Tibial nerve (tissue), 4 donors: ENCODE results near the gene FALEC. TPM values are rescaled to one million over a fixed set of nuclear protein-coding genes. Genes with fewer than 3 reads are reported as not detected.
A peak's percentile ranks its signal among the peaks of the same experiment; 100 is the strongest.

ENCODE experiments used
- DNase-seq, 2 donors: peaks; one replicate each; pipeline ENCODE4 v3.0.0-alpha.2; 2019; ENCODE audit warnings: low spot score in 2 of 2
- H3K27ac ChIP-seq, 4 donors: fragments of 200-600 bp; sonication (generic) in 3 of 4; one replicate each; pipeline ENCODE4 v1.5.1; 2017 to 2019; ENCODE audit warnings: mild to moderate bottlenecking in 1 of 4
- H3K27me3 ChIP-seq, 2 donors: fragments of 200-600 bp; sonication (generic) in 1 of 2; one replicate each; pipeline versions ENCODE4 v1.5.1 to v1.6.0; 2017 to 2019
- H3K36me3 ChIP-seq, 3 donors: fragments of 200-600 bp; sonication (generic); one replicate each; pipeline ENCODE4 v1.5.1; 2018 to 2019
- H3K4me1 ChIP-seq, 4 donors: fragments of 200-600 bp; sonication (generic) in 3 of 4; one replicate each; pipeline ENCODE4 v1.5.1; 2017 to 2019
- H3K4me3 ChIP-seq, 4 donors: fragments of 200-600 bp; sonication (generic) in 3 of 4; one replicate each; pipeline ENCODE4 v1.5.1; 2017 to 2019; ENCODE audit warnings: mild to moderate bottlenecking in 1 of 4, moderate library complexity in 1 of 4
- H3K9me3 ChIP-seq, 4 donors: fragments of 200-600 bp; sonication (generic) in 3 of 4; one replicate each; pipeline ENCODE4 v1.5.1; 2017 to 2019
- EP300 ChIP-seq, 2 donors: sonication (generic); formaldehyde crosslinking; IDR thresholded peaks; one replicate each; pipeline ENCODE4 v1.6.1; 2017; ENCODE audit warnings: antibody characterized with exemption in 2 of 2, mild to moderate bottlenecking in 1 of 2
- POLR2A ChIP-seq, 2 donors: fragments of 450-650 bp; IDR thresholded peaks; one replicate each; pipeline ENCODE4 v1.6.1; 2017; ENCODE audit warnings: antibody characterized with exemption in 2 of 2, mild to moderate bottlenecking in 2 of 2, moderate library complexity in 2 of 2
- WGBS, 2 donors: methylation state at CpG; one replicate each; pipeline ENCODE4 v1.1.5; 2018; 5-methylcytosine and 5-hydroxymethylcytosine counted together
- total RNA-seq, 4 donors: library from RNA; depleted of rRNA; stranded (reverse); fragments of >200 nt; gene quantifications; one replicate each; pipeline ENCODE4 v1.1.0, GENCODE V29; 2016
- TF ChIP-seq, protein P1 (sequence below), 5 experiments: fragments of 200-600 bp in 3 of 5; fragments of 450-650 bp in 2 of 5; sonication (generic) in 3 of 5; IDR thresholded peaks; one replicate each; pipeline ENCODE4 v1.5.1; 2016 to 2019; ENCODE audit warnings: antibody characterized with exemption in 5 of 5, mild to moderate bottlenecking in 3 of 5, moderate library complexity in 2 of 5

The FALEC gene
- total RNA-seq, 4 donors from 2014 or later = not detected

DNA sequence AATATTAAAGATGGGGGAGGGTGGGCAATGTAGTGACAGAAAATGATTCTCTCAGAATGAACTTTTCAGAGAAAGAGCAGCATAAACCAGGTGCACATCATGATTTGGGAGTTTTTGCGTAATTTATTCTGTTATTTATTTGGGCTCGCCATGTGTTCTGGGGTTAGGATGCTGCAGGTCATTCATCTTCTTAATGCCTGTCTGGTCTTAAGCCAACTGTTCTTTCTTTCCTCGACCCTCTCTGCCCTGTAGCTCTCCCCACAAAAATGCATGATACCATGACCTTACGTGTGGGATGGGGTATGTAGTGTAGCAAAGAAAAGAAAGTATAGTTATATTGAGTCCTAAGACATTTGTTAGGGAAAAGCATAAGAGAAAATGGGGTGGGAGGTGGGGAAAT lies 40.7 kb upstream of the FALEC start:
- whole genome bisulfite sequencing, 2 donors = 47% methylated on average over 4 of the region's 4 CpGs
- no peak overlapping the region for H3K4me3 ChIP-seq
- no peaks in the 10 kb centered on the region for H3K9me3 ChIP-seq
- H3K4me1 ChIP-seq = peaks cover 0 to 64% (median 9%) of the 10 kb centered on the region in 4 donors
- H3K27me3 ChIP-seq = no peaks in the 10 kb centered on the region
- H3K36me3 ChIP-seq = peaks cover 0 to 31% (median 17%) of the 10 kb centered on the region in 3 donors
- no peak for TF ChIP-seq POLR2A (IDR thresholded peaks at IDR 0.05)
- TF ChIP-seq EP300 (IDR thresholded peaks at IDR 0.05) = no peak
- TF ChIP-seq, protein P1, sequence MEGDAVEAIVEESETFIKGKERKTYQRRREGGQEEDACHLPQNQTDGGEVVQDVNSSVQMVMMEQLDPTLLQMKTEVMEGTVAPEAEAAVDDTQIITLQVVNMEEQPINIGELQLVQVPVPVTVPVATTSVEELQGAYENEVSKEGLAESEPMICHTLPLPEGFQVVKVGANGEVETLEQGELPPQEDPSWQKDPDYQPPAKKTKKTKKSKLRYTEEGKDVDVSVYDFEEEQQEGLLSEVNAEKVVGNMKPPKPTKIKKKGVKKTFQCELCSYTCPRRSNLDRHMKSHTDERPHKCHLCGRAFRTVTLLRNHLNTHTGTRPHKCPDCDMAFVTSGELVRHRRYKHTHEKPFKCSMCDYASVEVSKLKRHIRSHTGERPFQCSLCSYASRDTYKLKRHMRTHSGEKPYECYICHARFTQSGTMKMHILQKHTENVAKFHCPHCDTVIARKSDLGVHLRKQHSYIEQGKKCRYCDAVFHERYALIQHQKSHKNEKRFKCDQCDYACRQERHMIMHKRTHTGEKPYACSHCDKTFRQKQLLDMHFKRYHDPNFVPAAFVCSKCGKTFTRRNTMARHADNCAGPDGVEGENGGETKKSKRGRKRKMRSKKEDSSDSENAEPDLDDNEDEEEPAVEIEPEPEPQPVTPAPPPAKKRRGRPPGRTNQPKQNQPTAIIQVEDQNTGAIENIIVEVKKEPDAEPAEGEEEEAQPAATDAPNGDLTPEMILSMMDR (IDR thresholded peaks at IDR 0.05) = no peak
- no peak for DNase-seq
- no peak overlapping the region for H3K27ac ChIP-seq

DNA sequence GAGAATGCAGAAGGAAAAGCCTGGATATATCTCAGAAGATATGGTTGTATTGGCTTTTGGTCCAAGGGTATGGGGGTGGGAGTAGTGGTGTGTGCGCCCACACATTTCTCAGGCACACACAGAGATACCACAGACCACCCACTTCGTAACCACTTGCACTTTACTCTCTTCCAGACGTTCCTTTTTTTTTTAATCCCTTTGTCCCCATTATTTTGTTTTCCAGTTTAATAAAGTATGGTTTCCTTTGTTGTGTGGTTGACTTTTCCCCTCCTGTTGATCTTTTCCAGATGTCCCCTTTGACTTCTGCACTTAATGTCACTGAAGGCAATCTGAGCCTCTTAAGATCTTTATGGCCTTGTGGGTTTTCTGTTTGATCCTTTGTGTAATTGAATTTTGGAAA lies 38.8 kb upstream of the FALEC start:
- Histone ChIP-seq H3K36me3 (peaks cover 0 to 14% (median 6%) of the 10 kb centered on the region in 3 donors), H3K27ac (peak overlapping the region in 2 of 4 donors; percentile 41 to 52)

DNA sequence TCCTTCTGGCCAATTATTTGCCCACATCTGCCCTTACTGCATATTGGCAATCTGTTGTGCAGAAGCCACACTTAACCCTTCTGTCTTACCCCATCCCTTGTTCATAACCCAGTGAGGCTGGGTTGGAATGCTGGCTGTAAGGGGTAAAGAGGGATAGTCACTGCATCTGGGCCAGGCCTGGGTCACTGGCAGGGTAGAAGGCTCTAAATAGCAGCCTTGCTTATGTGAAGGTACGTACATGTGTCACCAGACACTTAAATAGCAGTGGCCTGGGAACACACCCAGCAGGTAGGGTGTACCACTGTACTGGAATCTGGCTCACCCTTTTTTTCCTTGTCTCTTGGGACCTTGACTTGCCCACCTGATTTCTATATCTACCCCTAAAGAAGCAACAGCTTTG lies 38.2 kb upstream of the FALEC start:
- TF ChIP-seq, protein P1 (IDR thresholded peaks at IDR 0.05) = no peak
- TF ChIP-seq EP300 (IDR thresholded peaks at IDR 0.05) (no peak), POLR2A (IDR thresholded peaks at IDR 0.05) (no peak)
- Histone ChIP-seq H3K9me3 (no peaks in the 10 kb centered on the region), H3K36me3 (peaks cover 0 to 9% (median under 1%) of the 10 kb centered on the region in 3 donors), H3K27me3 (no peaks in the 10 kb centered on the region), H3K27ac (peak overlapping the region in 1 of 4 donors; percentile 41), H3K4me3 (no peak overlapping the region), H3K4me1 (peaks cover 0 to 59% (median 6%) of the 10 kb centered on the region in 4 donors)
- 54 to 71% methylated on average over 1 of the region's 1 CpG for WGBS, 2 donors
- DNase-seq = no peak

More for the DNA sequence above, 38.8 kb upstream of the FALEC start:
- no peak for DNase-seq
- no peaks in the 10 kb centered on the region for H3K27me3 ChIP-seq
- WGBS, 2 donors = 36 to 41% methylated on average over 3 of the region's 3 CpGs
- no peak overlapping the region for H3K4me3 ChIP-seq
- TF ChIP-seq POLR2A (IDR thresholded peaks at IDR 0.05) = no peak
- peak in 1 of 2 donors; percentile 21 for TF ChIP-seq EP300 (IDR thresholded peaks at IDR 0.05)
- H3K9me3 ChIP-seq = no peaks in the 10 kb centered on the region
- peaks cover 0 to 59% (median 6%) of the 10 kb centered on the region in 4 donors for H3K4me1 ChIP-seq

DNA sequence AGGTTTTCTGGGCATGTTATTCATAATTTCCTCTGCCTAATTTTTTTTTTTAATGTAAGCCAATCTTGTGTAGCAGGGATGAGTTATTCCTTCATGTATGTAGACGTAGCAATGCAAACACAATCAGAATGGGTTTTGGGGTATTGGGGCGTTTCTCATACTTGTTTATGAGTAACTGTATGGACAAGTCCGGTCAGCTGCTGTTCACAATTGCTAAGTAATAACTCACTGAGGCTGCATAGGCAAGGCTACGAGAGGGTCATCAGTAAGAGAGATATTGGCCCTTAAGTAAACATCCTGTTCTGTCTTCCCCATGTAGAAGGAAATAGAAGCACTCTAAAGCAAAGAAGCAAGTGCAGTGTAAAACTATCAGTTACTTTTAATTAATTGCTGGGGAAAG lies 37.8 kb upstream of the FALEC start:
- peaks cover 0 to 59% (median 6%) of the 10 kb centered on the region in 4 donors for H3K4me1 ChIP-seq
- 61 to 71% methylated on average over 4 of the region's 4 CpGs for WGBS, 2 donors
- peaks cover 0 to 5% (median 0%) of the 10 kb centered on the region in 3 donors for H3K36me3 ChIP-seq
- TF ChIP-seq POLR2A (IDR thresholded peaks at IDR 0.05) (no peak), EP300 (IDR thresholded peaks at IDR 0.05) (no peak)
- TF ChIP-seq, protein P1 (IDR thresholded peaks at IDR 0.05) = no peak
- no peak overlapping the region for H3K4me3 ChIP-seq
- no peak for DNase-seq
- H3K27ac ChIP-seq = no peak overlapping the region
- H3K9me3 ChIP-seq = no peaks in the 10 kb centered on the region
- no peaks in the 10 kb centered on the region for H3K27me3 ChIP-seq

DNA sequence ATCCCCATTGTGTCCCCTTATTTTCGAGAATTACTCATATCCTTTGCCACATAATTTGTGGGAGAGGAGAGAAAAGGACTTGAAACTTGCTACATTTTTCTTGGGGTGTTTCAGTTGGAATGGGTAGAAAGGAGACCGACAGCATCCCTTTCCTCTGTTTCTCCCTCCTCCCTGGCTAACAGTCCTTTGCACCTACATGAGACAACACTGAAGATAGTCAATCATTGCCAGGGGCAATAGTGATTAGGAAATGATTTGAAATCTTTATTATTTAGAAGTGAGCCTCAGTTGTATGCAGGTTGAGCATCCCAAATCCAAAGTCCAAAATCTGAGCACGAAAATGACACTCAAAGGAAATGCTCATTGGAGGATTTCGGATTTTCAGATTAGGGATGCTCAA lies 36.2 kb upstream of the FALEC start:
- H3K4me3 ChIP-seq = no peak overlapping the region
- H3K27me3 ChIP-seq = no peaks in the 10 kb centered on the region
- H3K9me3 ChIP-seq = no peaks in the 10 kb centered on the region
- WGBS, 2 donors = 73 to 79% methylated on average over 4 of the region's 4 CpGs
- peaks cover 0 to 51% (median 6%) of the 10 kb centered on the region in 4 donors for H3K4me1 ChIP-seq
- TF ChIP-seq, protein P1 (IDR thresholded peaks at IDR 0.05) = no peak
- TF ChIP-seq EP300 (IDR thresholded peaks at IDR 0.05) (no peak), POLR2A (IDR thresholded peaks at IDR 0.05) (no peak)
- H3K27ac ChIP-seq = no peak overlapping the region
- no peak for DNase-seq
- H3K36me3 ChIP-seq = no peaks in the 10 kb centered on the region
